SK-N-SH (cell line): ENCODE data around the gene CRAT. TPM values are rescaled to one million over a fixed set of nuclear protein-coding genes. Genes with fewer than 3 reads are reported as not detected.

Experiments used
- CTCF ChIA-PET: fragments of 300-600, 350-600 bp; formaldehyde crosslinking; extraction: SDS; loops from one replicate; lab custom pipeline; 2021; lab: Yijun Ruan, JAX
- POLR2A ChIA-PET: fragments of 350-600 bp; sonication (Branson Sonifier 250); formaldehyde crosslinking; extraction: SDS; loops from one replicate; lab custom pipeline; 2020; ENCODE audit warnings: antibody characterized with exemption, inconsistent platforms; lab: Yijun Ruan, JAX
- DNase-seq: peaks from one replicate; pipeline ENCODE4 v3.0.0; 2012
- H2AFZ ChIP-seq: fragments of 200-600 bp; sonication (generic); 2 replicates; pipeline ENCODE4 v1.8.1; 2016; ENCODE audit warnings: antibody characterized with exemption, mild to moderate bottlenecking, low read depth
- H3F3A ChIP-seq: fragments of 200-600 bp; sonication (generic); replicated peaks from 2 replicates; pipeline ENCODE3; 2016; ENCODE audit warnings: antibody characterized with exemption, mild to moderate bottlenecking; ENCODE audit not compliant: insufficient read depth
- H3K27ac ChIP-seq, 2 experiments: fragments of 200-500 bp in 1 of 2; fragments of 200-600 bp in 1 of 2; sonication (Bioruptor generic) in 1 of 2; sonication (generic), shearing (Covaris generic) in 1 of 2; 2 replicates each; pipeline versions ENCODE4 v1.5.1 to v1.6.1; 2014 to 2016; ENCODE audit warnings: low read depth in 2 of 2, inconsistent platforms in 1 of 2, low read length in 1 of 2, mild to moderate bottlenecking in 1 of 2, mixed read lengths in 1 of 2
- H3K27me3 ChIP-seq: fragments of 200-600 bp; sonication (generic), shearing (Covaris generic); 2 replicates; pipeline ENCODE4 v1.6.1; 2016; ENCODE audit warnings: mixed run types; ENCODE audit not compliant: insufficient read depth
- H3K36me3 ChIP-seq, 2 experiments: fragments of 200-500 bp in 1 of 2; fragments of 200-600 bp in 1 of 2; sonication (Bioruptor generic) in 1 of 2; sonication (generic) in 1 of 2; replicated peaks in 1 of 2; 2 replicates each; pipeline versions ENCODE3 to v1.5.1; 2014 to 2016; ENCODE audit warnings: low read length in 1 of 2, mild to moderate bottlenecking in 1 of 2; ENCODE audit not compliant: insufficient read depth in 2 of 2, control insufficient read depth in 1 of 2
- H3K4me1 ChIP-seq, 2 experiments: fragments of 200-500 bp in 1 of 2; fragments of 200-600 bp in 1 of 2; sonication (Bioruptor generic) in 1 of 2; sonication (generic), shearing (Covaris generic) in 1 of 2; 2 replicates each; pipeline versions ENCODE4 v1.5.1 to v1.6.1; 2014 to 2016; ENCODE audit warnings: low read depth in 1 of 2, low read length in 1 of 2, mixed run types in 1 of 2; ENCODE audit not compliant: insufficient read depth in 2 of 2, control insufficient read depth in 1 of 2
- H3K4me2 ChIP-seq: fragments of 200-600 bp; sonication (generic), shearing (Covaris generic); 2 replicates; pipeline ENCODE4 v1.6.1; 2017; ENCODE audit warnings: mixed run types
- H3K4me3 ChIP-seq, 2 experiments: fragments of 200-500 bp in 1 of 2; fragments of 200-600 bp in 1 of 2; sonication (Bioruptor generic) in 1 of 2; sonication (generic), shearing (Covaris generic) in 1 of 2; 2 replicates each; pipeline versions ENCODE4 v1.5.1 to v1.8.1; 2014 to 2016; ENCODE audit warnings: low read depth in 2 of 2, inconsistent platforms in 1 of 2, low read length in 1 of 2, mild to moderate bottlenecking in 1 of 2, mixed read lengths in 1 of 2, moderate library complexity in 1 of 2
- H3K79me2 ChIP-seq: fragments of 200-600 bp; sonication (generic); 2 replicates; pipeline ENCODE4 v1.8.1; 2017; ENCODE audit warnings: mild to moderate bottlenecking; ENCODE audit not compliant: insufficient read depth
- H3K9ac ChIP-seq: fragments of 200-600 bp; sonication (generic); 2 replicates; pipeline ENCODE4 v1.6.1; 2017; ENCODE audit warnings: mixed run types
- H3K9me2 ChIP-seq: fragments of 200-600 bp; sonication (generic); 2 replicates; pipeline ENCODE4 v1.6.1; 2017; ENCODE audit warnings: mixed run types
- H3K9me3 ChIP-seq: fragments of 200-600 bp; sonication (generic); 2 replicates; pipeline ENCODE4 v1.6.1; 2017; ENCODE audit warnings: mixed run types, mild to moderate bottlenecking, moderate library complexity
- H4K20me1 ChIP-seq: fragments of 200-600 bp; sonication (generic); 2 replicates; pipeline ENCODE4 v1.6.1; 2017; ENCODE audit warnings: mild to moderate bottlenecking, mixed run types; ENCODE audit not compliant: insufficient read depth
- CHD2 ChIP-seq: fragments of 150-350 bp; IDR thresholded peaks from 2 replicates; pipeline ENCODE4 v1.6.1; 2018; ENCODE audit warnings: low read length; ENCODE audit not compliant: partially characterized antibody
- ELF1 ChIP-seq: IDR thresholded peaks from 2 replicates; pipeline ENCODE4 v1.4.0; 2012
- FOSL2 ChIP-seq: IDR thresholded peaks from 2 replicates; pipeline ENCODE4 v1.4.0; 2012; ENCODE audit warnings: low read depth, mild to moderate bottlenecking, moderate library complexity, borderline replicate concordance
- GATA2 ChIP-seq: sonication (generic); formaldehyde crosslinking; IDR thresholded peaks from 2 replicates; pipeline ENCODE4 v1.5.0; 2020; ENCODE audit warnings: mild to moderate bottlenecking, missing genetic modification reagents
- MEF2A ChIP-seq: IDR thresholded peaks from 2 replicates; pipeline ENCODE4 v1.4.0; 2012; ENCODE audit warnings: low read depth, borderline replicate concordance
- MXI1 ChIP-seq: IDR thresholded peaks from 2 replicates; pipeline ENCODE4 v1.6.1; 2012; ENCODE audit warnings: mild to moderate bottlenecking, low read depth, low read length, improper control_type of control experiment
- NFIC ChIP-seq: IDR thresholded peaks from 2 replicates; pipeline ENCODE4 v1.4.0; 2012; ENCODE audit warnings: borderline replicate concordance
- RXRA ChIP-seq: IDR thresholded peaks from 2 replicates; pipeline ENCODE4 v1.4.0; 2012; ENCODE audit warnings: low read depth, mild to moderate bottlenecking, borderline replicate concordance
- SMC3 ChIP-seq: IDR thresholded peaks from 2 replicates; pipeline ENCODE4 v1.6.1; 2012; ENCODE audit warnings: low read depth, low read length, improper control_type of control experiment
- TAF1 ChIP-seq: IDR thresholded peaks from 2 replicates; pipeline ENCODE4 v1.6.1; 2012; ENCODE audit warnings: low read depth, mild to moderate bottlenecking, low read length, moderate library complexity, borderline replicate concordance
- TEAD4 ChIP-seq: IDR thresholded peaks from 2 replicates; pipeline ENCODE4 v1.4.0; 2012; ENCODE audit warnings: mild to moderate bottlenecking, borderline replicate concordance; ENCODE audit not compliant: insufficient read depth
- WGBS: methylation state at CpG from one replicate; pipeline ENCODE4 v1.1.6; 2017; ENCODE audit warnings: low lambda C conversion rate; 5-methylcytosine and 5-hydroxymethylcytosine counted together
- polyA plus RNA-seq, 3 experiments: library from polyadenylated mRNA; depleted of rRNA; stranded (reverse); fragments of >200 nt; gene quantifications; 2 replicates each; pipeline ENCODE4 v1.2.3, GENCODE V29; 2012
- TF ChIP-seq, protein P1 (sequence below): IDR thresholded peaks from 2 replicates; pipeline ENCODE4 v1.4.0; 2012; ENCODE audit warnings: low read depth, borderline replicate concordance
- TF ChIP-seq, protein P2 (sequence below): IDR thresholded peaks from 2 replicates; pipeline ENCODE4 v1.6.1; 2012; ENCODE audit warnings: mild to moderate bottlenecking, low read depth, low read length, moderate library complexity
- TF ChIP-seq, protein P3 (sequence below): IDR thresholded peaks from 2 replicates; pipeline ENCODE4 v1.4.0; 2012; ENCODE audit warnings: low read depth
- TF ChIP-seq, protein P4 (sequence below): IDR thresholded peaks from 2 replicates; pipeline ENCODE4 v1.4.0; 2012; ENCODE audit warnings: low read depth, borderline replicate concordance
- TF ChIP-seq, protein P5 (sequence below): IDR thresholded peaks from 2 replicates; pipeline ENCODE4; 2012
- TF ChIP-seq, protein P6 (sequence below): fragments of 200-600 bp; sonication (generic); IDR thresholded peaks from 2 replicates; pipeline ENCODE4 v1.6.1; 2017; ENCODE audit warnings: antibody characterized with exemption, mild to moderate bottlenecking, moderate library complexity

CRAT gene
- polyA plus RNA-seq, 1 of the 3 experiments (the other 2 are of a cell fraction): 44.5 TPM

DNA sequence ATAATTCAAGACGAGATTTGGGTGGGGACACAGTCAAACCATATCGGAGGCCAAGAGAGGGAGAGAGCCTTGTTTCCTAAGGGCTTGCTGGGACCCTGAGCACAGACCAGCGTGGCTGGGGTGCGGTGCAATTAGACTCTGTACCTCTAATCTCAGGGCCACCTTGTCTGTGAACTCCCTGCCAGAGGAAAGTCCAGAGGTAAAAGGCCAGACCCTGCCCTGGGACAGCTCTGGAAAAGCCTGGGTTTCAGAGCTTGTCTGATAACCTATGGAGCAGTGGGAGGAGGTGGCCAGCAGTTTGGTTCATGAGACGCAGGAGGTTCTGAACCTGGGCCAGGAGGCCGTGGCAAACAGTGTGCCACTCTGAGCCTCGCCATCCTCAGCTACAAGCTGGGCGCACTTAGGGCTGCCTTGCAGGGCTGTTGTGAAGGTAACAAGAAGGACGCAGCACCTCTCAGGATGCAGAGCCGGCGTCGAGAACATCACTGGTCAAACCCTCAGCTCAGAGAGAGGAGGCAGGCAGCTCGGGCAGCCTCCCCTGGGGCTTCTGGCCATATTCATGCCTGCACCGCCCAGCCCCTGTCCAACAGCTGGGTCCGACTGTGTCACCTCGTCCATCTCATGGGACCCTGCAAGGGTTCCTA is 34.5 kb downstream of the CRAT start:
- no peaks in the 10 kb centered on the region for H3K9me3 ChIP-seq
- no peak for DNase-seq
- H3K36me3 ChIP-seq: no peaks in the 10 kb centered on the region
- peaks cover 2% of the 10 kb centered on the region for H3F3A ChIP-seq
- H3K27me3 ChIP-seq: no peaks in the 10 kb centered on the region
- no peak overlapping the region for H2AFZ ChIP-seq
- H3K9me2 ChIP-seq: no peaks in the 10 kb centered on the region
- TF ChIP-seq, protein P1, sequence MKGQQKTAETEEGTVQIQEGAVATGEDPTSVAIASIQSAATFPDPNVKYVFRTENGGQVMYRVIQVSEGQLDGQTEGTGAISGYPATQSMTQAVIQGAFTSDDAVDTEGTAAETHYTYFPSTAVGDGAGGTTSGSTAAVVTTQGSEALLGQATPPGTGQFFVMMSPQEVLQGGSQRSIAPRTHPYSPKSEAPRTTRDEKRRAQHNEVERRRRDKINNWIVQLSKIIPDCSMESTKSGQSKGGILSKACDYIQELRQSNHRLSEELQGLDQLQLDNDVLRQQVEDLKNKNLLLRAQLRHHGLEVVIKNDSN: no peak
- TF ChIP-seq, protein P2, sequence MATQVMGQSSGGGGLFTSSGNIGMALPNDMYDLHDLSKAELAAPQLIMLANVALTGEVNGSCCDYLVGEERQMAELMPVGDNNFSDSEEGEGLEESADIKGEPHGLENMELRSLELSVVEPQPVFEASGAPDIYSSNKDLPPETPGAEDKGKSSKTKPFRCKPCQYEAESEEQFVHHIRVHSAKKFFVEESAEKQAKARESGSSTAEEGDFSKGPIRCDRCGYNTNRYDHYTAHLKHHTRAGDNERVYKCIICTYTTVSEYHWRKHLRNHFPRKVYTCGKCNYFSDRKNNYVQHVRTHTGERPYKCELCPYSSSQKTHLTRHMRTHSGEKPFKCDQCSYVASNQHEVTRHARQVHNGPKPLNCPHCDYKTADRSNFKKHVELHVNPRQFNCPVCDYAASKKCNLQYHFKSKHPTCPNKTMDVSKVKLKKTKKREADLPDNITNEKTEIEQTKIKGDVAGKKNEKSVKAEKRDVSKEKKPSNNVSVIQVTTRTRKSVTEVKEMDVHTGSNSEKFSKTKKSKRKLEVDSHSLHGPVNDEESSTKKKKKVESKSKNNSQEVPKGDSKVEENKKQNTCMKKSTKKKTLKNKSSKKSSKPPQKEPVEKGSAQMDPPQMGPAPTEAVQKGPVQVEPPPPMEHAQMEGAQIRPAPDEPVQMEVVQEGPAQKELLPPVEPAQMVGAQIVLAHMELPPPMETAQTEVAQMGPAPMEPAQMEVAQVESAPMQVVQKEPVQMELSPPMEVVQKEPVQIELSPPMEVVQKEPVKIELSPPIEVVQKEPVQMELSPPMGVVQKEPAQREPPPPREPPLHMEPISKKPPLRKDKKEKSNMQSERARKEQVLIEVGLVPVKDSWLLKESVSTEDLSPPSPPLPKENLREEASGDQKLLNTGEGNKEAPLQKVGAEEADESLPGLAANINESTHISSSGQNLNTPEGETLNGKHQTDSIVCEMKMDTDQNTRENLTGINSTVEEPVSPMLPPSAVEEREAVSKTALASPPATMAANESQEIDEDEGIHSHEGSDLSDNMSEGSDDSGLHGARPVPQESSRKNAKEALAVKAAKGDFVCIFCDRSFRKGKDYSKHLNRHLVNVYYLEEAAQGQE: no peak
- TF ChIP-seq, protein P3, sequence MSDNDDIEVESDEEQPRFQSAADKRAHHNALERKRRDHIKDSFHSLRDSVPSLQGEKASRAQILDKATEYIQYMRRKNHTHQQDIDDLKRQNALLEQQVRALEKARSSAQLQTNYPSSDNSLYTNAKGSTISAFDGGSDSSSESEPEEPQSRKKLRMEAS: no peak
- TF ChIP-seq RXRA: no peak
- TF ChIP-seq, protein P4, sequence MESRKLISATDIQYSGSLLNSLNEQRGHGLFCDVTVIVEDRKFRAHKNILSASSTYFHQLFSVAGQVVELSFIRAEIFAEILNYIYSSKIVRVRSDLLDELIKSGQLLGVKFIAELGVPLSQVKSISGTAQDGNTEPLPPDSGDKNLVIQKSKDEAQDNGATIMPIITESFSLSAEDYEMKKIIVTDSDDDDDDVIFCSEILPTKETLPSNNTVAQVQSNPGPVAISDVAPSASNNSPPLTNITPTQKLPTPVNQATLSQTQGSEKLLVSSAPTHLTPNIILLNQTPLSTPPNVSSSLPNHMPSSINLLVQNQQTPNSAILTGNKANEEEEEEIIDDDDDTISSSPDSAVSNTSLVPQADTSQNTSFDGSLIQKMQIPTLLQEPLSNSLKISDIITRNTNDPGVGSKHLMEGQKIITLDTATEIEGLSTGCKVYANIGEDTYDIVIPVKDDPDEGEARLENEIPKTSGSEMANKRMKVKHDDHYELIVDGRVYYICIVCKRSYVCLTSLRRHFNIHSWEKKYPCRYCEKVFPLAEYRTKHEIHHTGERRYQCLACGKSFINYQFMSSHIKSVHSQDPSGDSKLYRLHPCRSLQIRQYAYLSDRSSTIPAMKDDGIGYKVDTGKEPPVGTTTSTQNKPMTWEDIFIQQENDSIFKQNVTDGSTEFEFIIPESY: no peak
- TF ChIP-seq CHD2: no peak
- TF ChIP-seq, protein P5, sequence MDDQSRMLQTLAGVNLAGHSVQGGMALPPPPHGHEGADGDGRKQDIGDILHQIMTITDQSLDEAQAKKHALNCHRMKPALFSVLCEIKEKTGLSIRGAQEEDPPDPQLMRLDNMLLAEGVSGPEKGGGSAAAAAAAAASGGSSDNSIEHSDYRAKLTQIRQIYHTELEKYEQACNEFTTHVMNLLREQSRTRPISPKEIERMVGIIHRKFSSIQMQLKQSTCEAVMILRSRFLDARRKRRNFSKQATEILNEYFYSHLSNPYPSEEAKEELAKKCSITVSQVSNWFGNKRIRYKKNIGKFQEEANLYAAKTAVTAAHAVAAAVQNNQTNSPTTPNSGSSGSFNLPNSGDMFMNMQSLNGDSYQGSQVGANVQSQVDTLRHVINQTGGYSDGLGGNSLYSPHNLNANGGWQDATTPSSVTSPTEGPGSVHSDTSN: no peak
- no peak for TF ChIP-seq MEF2A
- TF ChIP-seq FOSL2: no peak
- no peak for TF ChIP-seq NFIC
- TF ChIP-seq TEAD4: no peak
- TF ChIP-seq, protein P6, sequence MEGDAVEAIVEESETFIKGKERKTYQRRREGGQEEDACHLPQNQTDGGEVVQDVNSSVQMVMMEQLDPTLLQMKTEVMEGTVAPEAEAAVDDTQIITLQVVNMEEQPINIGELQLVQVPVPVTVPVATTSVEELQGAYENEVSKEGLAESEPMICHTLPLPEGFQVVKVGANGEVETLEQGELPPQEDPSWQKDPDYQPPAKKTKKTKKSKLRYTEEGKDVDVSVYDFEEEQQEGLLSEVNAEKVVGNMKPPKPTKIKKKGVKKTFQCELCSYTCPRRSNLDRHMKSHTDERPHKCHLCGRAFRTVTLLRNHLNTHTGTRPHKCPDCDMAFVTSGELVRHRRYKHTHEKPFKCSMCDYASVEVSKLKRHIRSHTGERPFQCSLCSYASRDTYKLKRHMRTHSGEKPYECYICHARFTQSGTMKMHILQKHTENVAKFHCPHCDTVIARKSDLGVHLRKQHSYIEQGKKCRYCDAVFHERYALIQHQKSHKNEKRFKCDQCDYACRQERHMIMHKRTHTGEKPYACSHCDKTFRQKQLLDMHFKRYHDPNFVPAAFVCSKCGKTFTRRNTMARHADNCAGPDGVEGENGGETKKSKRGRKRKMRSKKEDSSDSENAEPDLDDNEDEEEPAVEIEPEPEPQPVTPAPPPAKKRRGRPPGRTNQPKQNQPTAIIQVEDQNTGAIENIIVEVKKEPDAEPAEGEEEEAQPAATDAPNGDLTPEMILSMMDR: no peak
- TF ChIP-seq MXI1: no peak
- no peak for TF ChIP-seq SMC3
- TF ChIP-seq TAF1: no peak
- TF ChIP-seq GATA2 (CRISPR knock-in tag): no peak
- TF ChIP-seq ELF1: no peak
- H3K79me2 ChIP-seq: no peaks in the 10 kb centered on the region
- H3K27ac ChIP-seq: no peak overlapping the region
- CTCF ChIA-PET: interaction anchor here (1.2 kb wide), 1 partner anchor 70 kb away, joined by 3 read pairs; no protein-coding TSS in a partner anchor
- POLR2A ChIA-PET: no interaction called here
- H3K4me1 ChIP-seq: peaks cover 0 to 10% of the 10 kb centered on the region in 2 experiments; a peak in 2 of 4 replicates
- no peak overlapping the region for H3K9ac ChIP-seq
- H3K4me2 ChIP-seq: no peak overlapping the region
- H4K20me1 ChIP-seq: no peaks in the 10 kb centered on the region
- no peak overlapping the region for H3K4me3 ChIP-seq
- WGBS: 94% methylated on average over 13 of the region's 16 CpGs
